ENCODE results near the gene TRIO. TPM values are rescaled to one million over a fixed set of nuclear protein-coding genes. Genes with fewer than 3 reads are reported as not detected.

Gene TRIO
- total RNA-seq, 1 experiment from 2014 or later: 68.4 TPM

DNA sequence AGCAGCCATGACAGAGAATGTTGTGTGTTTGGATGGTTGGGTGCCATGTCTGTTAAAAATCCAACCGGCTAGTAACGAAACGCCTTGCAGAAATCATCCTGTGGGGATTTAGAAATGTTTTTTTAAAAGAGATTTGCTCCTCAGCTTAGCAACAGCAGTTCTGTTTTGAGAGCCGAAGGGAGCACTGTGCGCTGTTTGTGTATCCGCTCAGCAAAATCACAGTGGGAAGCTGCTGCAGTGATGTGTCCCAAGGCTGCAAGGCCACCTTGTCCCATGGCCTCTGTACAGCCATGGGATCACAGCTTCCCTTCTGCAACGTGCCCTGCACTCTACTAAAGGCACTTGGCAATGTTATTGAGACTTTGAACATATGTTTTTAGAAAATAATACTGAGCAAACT is 40.9 kb downstream of the TRIO start:
- no peak for ATAC-seq
- Histone ChIP-seq H3K9ac (ENCODE audit: low read length) (no peak overlapping the region), H3K27ac (ENCODE audit: low read depth, low read length) (no peak overlapping the region), H3K4me1 (ENCODE audit: control insufficient read depth in 1 of 2, insufficient read depth in 2 of 2, low read length in 2 of 2) (peaks cover 50 to 88% of the 10 kb centered on the region in 2 experiments), H3K9me2 (ENCODE audit: insufficient read depth) (no peaks in the 10 kb centered on the region), H3K36me3 (ENCODE audit: control insufficient read depth in 1 of 2, insufficient read depth in 2 of 2, low read length in 2 of 2) (no peaks in the 10 kb centered on the region), H3K27me3 (ENCODE audit: insufficient read depth, low read length) (no peaks in the 10 kb centered on the region), H3K79me2 (ENCODE audit: insufficient read depth, low read length) (peaks cover 99% of the 10 kb centered on the region), H4K20me1 (ENCODE audit: insufficient read depth) (0 out of 2 replicates have a peak, but pooled peaks cover 3% of the 10 kb centered on the region), H3K9me3 (ENCODE audit: control insufficient read depth in 1 of 2, insufficient read depth in 1 of 2, low read depth in 1 of 2, low read length in 2 of 2) (no peaks in the 10 kb centered on the region), H2AFZ (ENCODE audit: low read depth, low read length, poor library complexity, severe bottlenecking) (no peak overlapping the region), H3K4me3 (replicated peaks in 1 of 2; ENCODE audit: low read depth in 1 of 2, low read length in 2 of 2) (no peak overlapping the region), H3K4me2 (ENCODE audit: low read length) (0 out of 2 replicates have a peak overlapping the region, but pooled peaks have one; percentile 79)
- CTCF ChIA-PET: no interaction called here
- RAD21 ChIA-PET (ENCODE audit: low non-redundant PET in 1 of 2, low total read pairs in 2 of 2, uncharacterized antibody in 2 of 2, unreplicated experiment in 2 of 2): no interaction called here
- TF ChIP-seq CBX3 (IDR thresholded peaks at IDR 0.05; ENCODE audit: low read depth): no peak
- no peak for TF ChIP-seq MAX (IDR thresholded peaks at IDR 0.05)
- TF ChIP-seq CTCF (IDR thresholded peaks at IDR 0.05 in 2 of 3, conservative IDR thresholded peaks at IDR 0.05 in 1 of 3; ENCODE audit: borderline replicate concordance in 1 of 3, insufficient read depth in 1 of 3, low read depth in 2 of 3, low read length in 2 of 3): no peak
- TF ChIP-seq ZNF274 (IDR thresholded peaks at IDR 0.05; ENCODE audit: low read depth, low read length): no peak
- no peak for TF ChIP-seq CEBPB (IDR thresholded peaks at IDR 0.05; ENCODE audit: low read depth)
- TF ChIP-seq SIN3A (IDR thresholded peaks at IDR 0.05; ENCODE audit: low read depth): no peak
- no peak for DNase-seq (ENCODE audit: low read depth, low spot score)
- POLR2A ChIA-PET: no interaction called here
- BruUV-seq (replicated peaks): no TSS peak
- intact Hi-C loops (cut with micrococcal nuclease): no loop called here

DNA sequence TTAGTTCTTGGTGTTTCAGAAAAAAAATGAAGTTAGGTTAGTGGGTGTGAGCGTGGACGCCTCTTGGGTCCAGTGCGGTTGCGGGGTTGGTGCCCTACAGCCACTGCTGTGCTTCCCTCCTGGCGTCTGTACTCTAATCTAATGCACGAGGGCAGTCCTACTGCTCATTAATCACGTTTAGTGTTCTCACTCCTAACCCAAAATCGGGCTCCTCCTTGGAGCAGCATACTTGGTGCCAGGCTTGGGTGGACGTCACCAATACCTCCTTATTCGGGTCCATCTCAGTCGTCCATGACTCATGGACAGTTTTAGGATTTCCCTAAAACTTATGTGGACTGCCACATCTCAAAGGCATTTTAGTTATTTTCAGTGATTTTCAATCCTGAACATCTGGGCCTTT is 41.6 kb downstream of the TRIO start:
- no peaks in the 10 kb centered on the region for H3K36me3 ChIP-seq (ENCODE audit: control insufficient read depth in 1 of 2, insufficient read depth in 2 of 2, low read length in 2 of 2)
- H3K4me3 ChIP-seq (replicated peaks in 1 of 2; ENCODE audit: low read depth in 1 of 2, low read length in 2 of 2): 0 out of 4 replicates have a peak overlapping the region, but pooled peaks of 1 of the 2 experiments have one; percentile 44
- peaks cover 99% of the 10 kb centered on the region for H3K79me2 ChIP-seq (ENCODE audit: insufficient read depth, low read length)
- H4K20me1 ChIP-seq (ENCODE audit: insufficient read depth): 0 out of 2 replicates have a peak, but pooled peaks cover 3% of the 10 kb centered on the region
- no peaks in the 10 kb centered on the region for H3K9me3 ChIP-seq (ENCODE audit: control insufficient read depth in 1 of 2, insufficient read depth in 1 of 2, low read depth in 1 of 2, low read length in 2 of 2)
- intact Hi-C loops (cut with micrococcal nuclease): loop anchor here (5.0 kb wide), 1 partner anchor 147 kb away; no protein-coding TSS in a partner anchor
- CTCF ChIA-PET: no interaction called here
- no peak for ATAC-seq
- H2AFZ ChIP-seq (ENCODE audit: low read depth, low read length, poor library complexity, severe bottlenecking): no peak overlapping the region
- no peaks in the 10 kb centered on the region for H3K9me2 ChIP-seq (ENCODE audit: insufficient read depth)
- peaks cover 50 to 88% of the 10 kb centered on the region in 2 experiments for H3K4me1 ChIP-seq (ENCODE audit: control insufficient read depth in 1 of 2, insufficient read depth in 2 of 2, low read length in 2 of 2)
- no peak for DNase-seq (ENCODE audit: low read depth, low spot score)
- peak overlapping the region; percentile 81 for H3K27ac ChIP-seq (ENCODE audit: low read depth, low read length)
- RAD21 ChIA-PET (ENCODE audit: low non-redundant PET in 1 of 2, low total read pairs in 2 of 2, uncharacterized antibody in 2 of 2, unreplicated experiment in 2 of 2): no interaction called here
- H3K4me2 ChIP-seq (ENCODE audit: low read length): peak overlapping the region; percentile 79
- H3K9ac ChIP-seq (ENCODE audit: low read length): peak overlapping the region; percentile 49
- POLR2A ChIA-PET: no interaction called here
- BruUV-seq (replicated peaks): no TSS peak
- H3K27me3 ChIP-seq (ENCODE audit: insufficient read depth, low read length): no peaks in the 10 kb centered on the region
- TF ChIP-seq ELF1 (IDR thresholded peaks at IDR 0.05; ENCODE audit: borderline replicate concordance, low read depth) (no peak), REST (IDR thresholded peaks at IDR 0.05; ENCODE audit: low read depth) (no peak), EZH2phosphoT487 (IDR thresholded peaks at IDR 0.05; ENCODE audit: borderline replicate concordance) (no peak), SIN3A (IDR thresholded peaks at IDR 0.05; ENCODE audit: low read depth) (no peak), RAD21 (IDR thresholded peaks at IDR 0.05; ENCODE audit: low read depth) (no peak)
- TF ChIP-seq, protein P1, sequence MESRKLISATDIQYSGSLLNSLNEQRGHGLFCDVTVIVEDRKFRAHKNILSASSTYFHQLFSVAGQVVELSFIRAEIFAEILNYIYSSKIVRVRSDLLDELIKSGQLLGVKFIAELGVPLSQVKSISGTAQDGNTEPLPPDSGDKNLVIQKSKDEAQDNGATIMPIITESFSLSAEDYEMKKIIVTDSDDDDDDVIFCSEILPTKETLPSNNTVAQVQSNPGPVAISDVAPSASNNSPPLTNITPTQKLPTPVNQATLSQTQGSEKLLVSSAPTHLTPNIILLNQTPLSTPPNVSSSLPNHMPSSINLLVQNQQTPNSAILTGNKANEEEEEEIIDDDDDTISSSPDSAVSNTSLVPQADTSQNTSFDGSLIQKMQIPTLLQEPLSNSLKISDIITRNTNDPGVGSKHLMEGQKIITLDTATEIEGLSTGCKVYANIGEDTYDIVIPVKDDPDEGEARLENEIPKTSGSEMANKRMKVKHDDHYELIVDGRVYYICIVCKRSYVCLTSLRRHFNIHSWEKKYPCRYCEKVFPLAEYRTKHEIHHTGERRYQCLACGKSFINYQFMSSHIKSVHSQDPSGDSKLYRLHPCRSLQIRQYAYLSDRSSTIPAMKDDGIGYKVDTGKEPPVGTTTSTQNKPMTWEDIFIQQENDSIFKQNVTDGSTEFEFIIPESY (IDR thresholded peaks at IDR 0.05; ENCODE audit: extremely low read depth, insufficient replicate concordance, low read length): no peak

Measured in HCT116 (cell line).